Measurements from ENCODE around the gene CIAO1. TPM values are rescaled to one million over a fixed set of nuclear protein-coding genes. Genes with fewer than 3 reads are reported as not detected.
"Not testable (repeated sequence)": the region's sequence is repeated elsewhere in the genome, so short reads cannot be mapped to it uniquely, and the experiment has no call there.

CIAO1 gene
- 100 to 1,000 TPM; 108 to 135 TPM for total RNA-seq

DNA sequence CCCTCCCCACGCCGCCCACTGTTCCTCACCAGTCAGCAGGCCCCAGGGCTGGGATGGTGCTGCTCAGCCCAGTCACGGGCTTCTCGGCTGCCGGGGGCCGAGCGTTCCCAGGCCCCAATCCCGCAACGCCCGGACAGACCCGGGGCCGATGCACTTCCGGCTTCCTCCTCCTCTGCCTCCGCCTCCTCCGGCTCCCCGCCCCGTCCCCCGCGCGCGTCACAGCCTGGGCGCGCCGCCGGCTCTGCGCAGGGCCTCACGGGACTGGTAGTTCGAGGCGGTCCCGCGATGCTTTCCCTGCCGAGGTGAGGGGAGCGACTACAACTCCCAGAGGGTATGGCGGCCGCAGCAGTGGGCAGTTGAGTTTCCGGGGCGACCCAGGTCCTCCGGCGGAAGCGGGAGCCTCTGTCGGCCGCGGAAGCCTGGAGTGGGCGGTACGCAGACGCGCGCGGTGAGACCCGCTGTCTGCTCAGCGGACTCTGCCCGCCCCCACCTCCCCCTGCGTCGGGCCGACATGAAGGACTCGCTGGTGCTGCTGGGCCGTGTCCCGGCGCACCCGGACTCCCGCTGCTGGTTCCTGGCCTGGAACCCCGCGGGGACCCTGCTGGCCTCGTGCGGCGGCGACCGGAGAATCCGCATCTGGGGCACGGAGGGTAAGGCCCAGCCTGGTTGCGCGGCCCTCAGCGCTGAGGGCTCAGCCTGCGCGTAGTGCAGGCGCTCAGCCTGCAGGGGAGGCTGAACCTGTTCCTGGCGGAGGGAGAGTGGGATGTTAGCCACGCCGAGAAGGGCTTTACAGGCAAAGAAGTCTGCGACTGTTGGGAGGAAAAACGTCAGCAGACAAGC is at the start of gene CIAO1, which contains the start of gene TMEM127:
CIAO1 (plus strand) TSS at position 386 of the 840 bp plus-strand sequence; CDS start at position 512, 126 bp downstream.
TMEM127 (minus strand) TSS at position 158 of the 840 bp plus-strand sequence. CDS start 616 bp downstream, outside the sequence.
- intact Hi-C loops (cut with DNase I): loop anchor here (2.0 kb wide), 2 partner anchors 39 to 57 kb away; partner anchors contain the start of genes SNRNP200 and STARD7
- peaks cover 9% of the 10 kb centered on the region for H3K4me1 ChIP-seq (replicated peaks)
- no peaks in the 10 kb centered on the region for H3K9me3 ChIP-seq
- no peaks in the 10 kb centered on the region for H3K27me3 ChIP-seq (replicated peaks; ENCODE audit: insufficient read depth)
- peak within 1 kb of the TSS; percentile 79 to 80 for H3K27ac ChIP-seq
- DNase-seq (ENCODE audit: low spot score): peak; percentile 98
- WGBS: under 1% methylated on average over 25 of the region's 81 CpGs
- TF ChIP-seq CTCF (IDR thresholded peaks at IDR 0.05) (peak in 2 of 4 experiments; percentile 35 to 41), POLR2A (IDR thresholded peaks at IDR 0.05) (peak; percentile 92), POLR2AphosphoS5 (IDR thresholded peaks at IDR 0.05) (peak; percentile 100)
- peak within 1 kb of the TSS; percentile 96 to 97 for H3K4me3 ChIP-seq
- H3K36me3 ChIP-seq: peaks cover 0 to 11% of the 10 kb centered on the region in 2 donors

DNA sequence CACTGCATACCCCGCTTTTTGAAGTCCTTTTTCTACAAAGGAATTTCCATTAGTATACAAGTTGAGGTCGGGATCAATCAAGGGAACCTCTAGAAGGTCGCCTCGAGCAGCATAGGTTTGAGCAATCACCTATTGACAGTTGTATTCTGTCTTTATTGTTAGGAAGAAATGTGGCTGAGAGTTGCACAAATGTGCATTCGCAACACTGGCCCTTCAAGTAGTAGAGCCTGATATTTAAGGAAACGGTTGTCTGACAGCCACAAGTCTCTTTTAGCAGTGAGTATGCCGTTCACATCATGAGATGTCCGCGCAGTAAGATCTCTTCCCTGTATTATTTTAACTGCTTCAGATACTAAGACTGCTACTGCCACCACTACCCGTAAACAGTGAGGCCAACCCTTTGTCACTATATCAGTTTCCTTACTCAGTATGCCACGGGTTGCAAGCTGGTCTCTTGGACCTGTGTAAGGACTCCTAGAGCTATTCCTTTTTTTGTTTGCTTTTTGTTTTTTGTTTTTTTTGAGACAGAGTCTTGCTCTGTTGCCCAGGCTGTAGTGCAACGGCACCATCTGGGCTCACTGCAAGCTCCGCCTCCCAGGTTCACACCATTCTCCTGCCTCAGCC is 47.4 kb upstream of the CIAO1 start:
- TF ChIP-seq POLR2AphosphoS5 (IDR thresholded peaks at IDR 0.05) (no peak), CTCF (IDR thresholded peaks at IDR 0.05) (no peak), POLR2A (IDR thresholded peaks at IDR 0.05) (no peak)
- Histone ChIP-seq H3K9me3 (no peaks in the 10 kb centered on the region), H3K36me3 (no peaks in the 10 kb centered on the region), H3K4me1 (replicated peaks) (no peaks in the 10 kb centered on the region), H3K27me3 (replicated peaks; ENCODE audit: insufficient read depth) (no peaks in the 10 kb centered on the region), H3K4me3 (no peak overlapping the region), H3K27ac (no peak overlapping the region)
- WGBS: 86% methylated on average over 13 of the region's 13 CpGs
- no peak for DNase-seq (ENCODE audit: low spot score)
- intact Hi-C loops (cut with DNase I): no loop called here

DNA sequence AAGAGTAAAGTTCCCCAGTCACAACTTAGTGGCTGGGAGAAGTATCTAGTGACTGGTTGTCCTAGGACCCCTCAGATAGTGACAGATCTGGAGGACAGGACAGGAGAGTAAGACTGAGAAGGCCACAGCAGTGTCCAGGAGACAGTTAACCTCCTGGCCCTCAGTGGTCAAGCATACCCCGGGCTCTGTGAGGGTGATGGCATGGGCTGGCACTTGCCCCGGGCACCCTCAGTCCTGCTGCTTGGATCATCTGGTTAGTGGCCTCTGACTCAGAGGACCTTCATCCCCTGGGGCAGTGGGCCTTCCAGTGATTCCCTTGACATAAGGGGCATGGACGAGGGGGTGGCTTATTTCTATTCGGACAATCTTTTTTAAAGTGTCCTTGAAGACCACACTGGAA is 46.1 kb upstream of the CIAO1 start:
- 93% methylated on average over 4 of the region's 4 CpGs for WGBS
- H3K4me1 ChIP-seq (replicated peaks); H3K9me3 ChIP-seq; intact Hi-C loops (cut with DNase I); DNase-seq (ENCODE audit: low spot score); H3K36me3 ChIP-seq; H3K27me3 ChIP-seq (replicated peaks; ENCODE audit: insufficient read depth); H3K4me3 ChIP-seq; H3K27ac ChIP-seq: not testable (repeated sequence)

DNA sequence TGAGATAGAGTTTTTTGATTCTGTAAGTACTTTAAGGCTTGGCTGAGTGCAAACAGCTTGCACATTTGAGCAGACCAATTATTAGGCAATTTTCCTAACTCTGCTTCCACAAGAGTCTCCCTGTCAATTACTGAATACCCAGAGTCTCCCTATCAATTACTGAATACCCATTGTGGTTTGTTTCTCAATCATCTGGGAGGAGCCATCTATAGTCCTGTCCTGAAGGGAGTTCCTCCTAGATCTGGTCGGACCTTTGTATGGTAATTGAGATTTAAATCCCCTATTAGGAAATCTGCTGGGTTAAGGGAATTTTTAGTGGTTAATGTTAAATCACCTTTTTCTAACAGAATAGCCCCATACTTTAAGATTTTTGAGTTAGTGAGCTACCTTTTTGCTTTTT is 44.9 kb upstream of the CIAO1 start:
- DNase-seq (ENCODE audit: low spot score); H3K4me3 ChIP-seq; H3K9me3 ChIP-seq; intact Hi-C loops (cut with DNase I); H3K27ac ChIP-seq; H3K27me3 ChIP-seq (replicated peaks; ENCODE audit: insufficient read depth); H3K36me3 ChIP-seq; H3K4me1 ChIP-seq (replicated peaks): not testable (repeated sequence)
- WGBS: 79% methylated on average over 1 of the region's 1 CpG

GRCh38 chr2:96225016-96225533 is 41.0 kb upstream of the CIAO1 start:
- no peaks in the 10 kb centered on the region for H3K9me3 ChIP-seq
- no peak for DNase-seq (ENCODE audit: low spot score)
- WGBS: 61% methylated on average over 3 of the region's 3 CpGs
- intact Hi-C loops (cut with DNase I): no loop called here
- TF ChIP-seq POLR2A (IDR thresholded peaks at IDR 0.05) (no peak), POLR2AphosphoS5 (IDR thresholded peaks at IDR 0.05) (no peak), CTCF (IDR thresholded peaks at IDR 0.05) (no peak)
- H3K4me1 ChIP-seq (replicated peaks): no peaks in the 10 kb centered on the region
- no peaks in the 10 kb centered on the region for H3K27me3 ChIP-seq (replicated peaks; ENCODE audit: insufficient read depth)
- no peak overlapping the region for H3K27ac ChIP-seq
- H3K36me3 ChIP-seq: no peaks in the 10 kb centered on the region
- H3K4me3 ChIP-seq: no peak overlapping the region

Data from prostate gland (tissue), 2 donors.